SIG-M5 treated with dmso at 0.1 percent for 504 hours (cell line): ENCODE results near the gene CYP8B1.
"Not testable (repeated sequence)": the region's sequence is repeated elsewhere in the genome, so short reads cannot be mapped to it uniquely, and the experiment has no call there.

Source experiments
- DNase-seq: peaks from one replicate; lab custom pipeline; 2025; ENCODE audit not compliant: unreplicated experiment; lab: John Stamatoyannopoulos, UW

CYP8B1 gene

GRCh38 chr3:42887084-42887483, 11.4 kb upstream of the CYP8B1 start:
- DNase-seq, result no peak

DNA sequence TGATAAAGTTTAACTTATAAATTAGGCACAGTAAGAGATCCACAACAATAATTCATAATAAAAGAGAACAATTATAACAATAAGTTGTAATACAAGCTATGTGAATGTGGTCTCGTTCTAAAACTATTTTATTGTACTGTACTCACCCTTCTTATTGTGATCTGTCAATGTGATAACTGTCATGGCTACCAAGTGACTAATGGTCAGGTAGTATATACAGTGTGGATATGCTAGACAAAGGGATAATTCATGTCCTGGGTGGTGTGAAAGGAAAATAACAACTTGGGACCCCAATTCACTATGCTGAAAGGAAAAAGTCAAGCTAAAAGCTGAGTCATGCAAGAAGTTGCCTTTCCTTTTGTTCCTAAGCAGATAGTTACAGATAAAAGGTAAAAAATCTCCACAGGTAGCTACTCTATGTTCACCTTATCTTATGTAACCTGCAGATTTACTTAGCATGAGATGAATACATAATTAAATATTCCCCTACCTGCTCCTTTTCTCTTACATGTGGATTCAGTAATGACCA, 10.7 kb upstream of the CYP8B1 start:
- no peak for DNase-seq

- DNase-seq, result no peak
Observed at GRCh38 chr3:42884324-42884723, 8.6 kb upstream of the CYP8B1 start.

- DNase-seq, result not testable (repeated sequence)
Observed at GRCh38 chr3:42883251-42883930, 7.7 kb upstream of the CYP8B1 start.

GRCh38 chr3:42880601-42881451, 5.1 kb upstream of the CYP8B1 start:
- DNase-seq, result peak; percentile 86

DNA sequence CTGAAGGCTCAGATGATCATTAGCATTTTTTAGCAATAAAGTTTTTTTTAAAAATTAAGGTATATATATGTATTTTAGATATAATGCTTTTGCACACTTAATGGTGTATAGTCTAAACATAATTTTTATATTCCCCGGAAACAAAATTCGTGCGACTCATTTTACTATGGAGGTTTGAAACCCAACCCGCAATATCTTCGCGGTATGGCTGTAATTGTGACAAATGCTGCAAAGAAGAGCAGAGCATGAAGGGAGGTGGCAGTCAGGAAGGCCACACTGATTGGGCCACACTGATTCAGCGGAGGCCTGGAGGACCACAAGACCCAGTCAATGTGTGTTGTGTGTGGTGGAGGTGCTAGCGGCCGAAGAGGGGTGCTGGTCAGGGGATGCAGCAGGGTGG, 4.5 kb upstream of the CYP8B1 start:
- DNase-seq, result no peak

- DNase-seq, result no peak
Observed at GRCh38 chr3:42877881-42878280, 2.2 kb upstream of the CYP8B1 start.

DNA sequence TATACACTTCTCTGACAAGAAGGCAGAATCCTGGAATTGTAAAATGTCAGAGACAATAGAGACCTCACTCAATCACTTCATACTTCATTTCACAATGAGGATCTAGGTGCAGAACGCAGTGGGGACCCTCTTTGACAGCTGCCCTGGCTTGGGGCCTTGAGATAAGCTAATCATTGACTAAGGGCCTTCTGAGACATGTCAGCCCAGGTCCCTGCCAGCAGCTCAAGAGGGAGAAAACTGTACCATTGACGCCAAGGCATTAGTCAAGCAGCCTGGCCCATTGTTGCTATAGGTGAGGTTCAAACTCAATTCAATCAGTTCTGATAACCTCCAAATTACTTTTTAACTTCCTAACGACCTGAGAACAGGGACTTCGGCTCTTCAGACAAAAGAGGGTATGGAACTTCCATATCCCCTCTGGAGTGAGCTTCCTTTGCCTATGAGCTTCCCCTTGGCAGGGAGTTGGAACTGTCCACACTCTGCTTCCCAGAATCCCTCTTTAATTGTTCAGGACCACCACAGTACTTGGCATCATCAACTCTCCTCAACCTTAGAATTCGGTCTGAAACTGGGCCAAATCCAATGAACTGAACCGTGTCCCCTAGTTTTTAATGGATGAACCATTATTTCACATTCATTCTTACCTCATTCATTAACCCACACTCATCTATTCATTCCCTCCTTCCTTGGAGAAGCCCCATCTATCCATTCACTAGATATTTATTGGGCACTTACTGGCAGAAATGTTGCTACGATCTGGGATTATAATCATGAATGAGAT, 1.5 kb upstream of the CYP8B1 start:
- no peak for DNase-seq

DNA sequence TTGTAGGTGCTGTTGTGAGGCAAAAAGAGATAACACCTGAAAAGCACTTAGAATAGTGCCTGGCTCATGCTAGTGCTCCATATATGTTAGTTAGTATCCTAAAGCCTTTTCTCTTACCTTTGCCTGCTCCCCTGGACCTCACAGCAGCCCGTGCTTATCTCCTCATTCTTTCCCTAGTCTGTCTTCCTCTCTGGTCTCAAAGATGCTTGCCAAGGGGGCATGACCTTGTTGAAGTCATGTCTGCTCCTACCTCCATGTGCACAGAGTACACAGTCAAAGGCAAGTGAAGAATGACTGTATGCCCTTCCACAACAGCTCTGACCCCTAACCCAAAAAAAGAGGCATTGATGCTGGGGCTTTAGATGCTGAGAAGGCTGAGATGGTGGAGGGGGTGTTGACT, 722 bp upstream of the CYP8B1 start:
- DNase-seq, result no peak

- no peak for DNase-seq
Observed at GRCh38 chr3:42874749-42875148, 930 bp downstream of the CYP8B1 start.

DNA sequence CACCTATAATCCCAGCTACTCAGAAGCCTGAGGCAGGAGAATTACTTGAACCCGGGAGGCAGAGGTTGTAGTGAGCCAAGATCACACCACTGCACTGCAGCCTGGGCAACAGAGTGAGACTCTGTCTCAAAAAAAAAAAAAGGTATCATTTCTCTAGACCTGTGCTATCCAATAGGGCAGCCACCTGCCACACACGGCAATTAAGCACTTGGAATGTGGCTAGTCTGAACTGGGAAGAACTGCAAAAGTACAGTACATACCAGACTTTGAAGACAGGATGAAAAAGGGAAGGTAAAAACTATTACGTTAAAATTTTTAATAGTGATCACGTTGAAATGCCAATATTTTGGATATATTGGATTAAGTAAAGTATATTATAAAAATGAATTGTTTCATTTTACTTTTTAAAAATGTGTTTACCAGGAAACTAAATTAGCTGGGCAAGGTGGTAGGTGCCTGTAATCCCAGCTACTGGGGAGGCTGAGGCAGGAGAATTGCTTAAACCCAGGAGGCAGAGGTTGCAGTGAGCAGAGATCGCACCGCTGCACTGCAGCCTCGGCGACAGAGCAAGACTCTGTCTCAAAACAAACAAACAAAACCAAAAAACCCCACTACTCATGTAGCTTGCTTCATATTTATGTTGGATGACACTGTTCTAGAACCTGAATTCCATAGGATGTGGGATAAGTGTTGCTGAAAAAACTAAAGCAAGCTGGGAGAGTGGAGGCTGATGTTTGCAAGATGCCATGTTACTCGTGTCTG, 2.3 kb downstream of the CYP8B1 start:
- no peak for DNase-seq

DNA sequence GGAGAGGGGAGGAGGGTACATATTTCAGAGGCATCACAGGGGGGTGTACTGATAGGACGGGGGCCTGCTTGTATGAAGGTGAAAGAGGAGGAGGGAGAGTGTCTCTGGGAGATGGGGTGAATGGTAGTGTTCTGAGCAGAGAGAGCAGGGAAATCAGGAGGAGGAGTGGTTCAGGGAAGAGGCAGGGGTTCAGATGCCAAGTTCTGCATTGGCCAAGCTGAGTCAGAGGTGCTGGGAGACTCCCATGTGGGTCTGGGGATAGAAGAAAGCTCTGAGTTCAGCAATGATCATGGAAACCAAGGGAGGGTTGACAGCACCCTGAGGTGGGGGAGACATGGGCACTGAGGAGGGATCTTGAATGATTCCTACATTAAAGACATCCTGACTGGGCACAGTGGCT, 3.0 kb downstream of the CYP8B1 start:
- no peak for DNase-seq

DNA sequence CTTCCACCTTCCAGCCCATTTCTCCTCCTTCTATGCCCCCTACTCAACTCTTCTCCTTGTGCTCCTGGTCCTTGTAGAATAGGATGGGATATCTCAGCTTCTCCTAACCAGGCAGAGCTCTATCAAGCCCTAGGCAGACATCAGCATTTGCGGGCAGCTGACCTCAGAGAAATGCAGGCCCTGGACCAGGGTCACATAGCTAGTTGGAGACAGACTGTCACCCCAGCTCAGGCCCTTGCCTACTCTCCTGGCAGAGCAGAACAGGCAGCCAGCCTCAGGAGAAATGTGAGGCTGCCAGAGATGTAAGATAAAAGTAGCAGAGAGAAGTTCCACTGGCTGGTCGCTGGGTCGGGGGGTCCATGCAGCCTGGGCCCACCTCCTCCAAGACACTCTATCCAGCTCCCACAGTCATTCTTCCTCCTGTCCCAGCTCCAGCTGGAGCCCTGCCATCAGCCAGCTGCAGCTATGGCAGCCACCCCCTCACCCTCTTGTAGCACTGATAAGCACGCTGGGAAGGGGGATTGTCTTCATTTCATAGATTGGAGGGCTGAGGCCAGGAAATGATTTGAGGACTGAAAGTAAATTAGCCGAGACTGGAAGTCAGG, 4.0 kb downstream of the CYP8B1 start:
- DNase-seq, result no peak

- no peak for DNase-seq
Observed at GRCh38 chr3:42868841-42869240, 6.8 kb downstream of the CYP8B1 start.

DNA sequence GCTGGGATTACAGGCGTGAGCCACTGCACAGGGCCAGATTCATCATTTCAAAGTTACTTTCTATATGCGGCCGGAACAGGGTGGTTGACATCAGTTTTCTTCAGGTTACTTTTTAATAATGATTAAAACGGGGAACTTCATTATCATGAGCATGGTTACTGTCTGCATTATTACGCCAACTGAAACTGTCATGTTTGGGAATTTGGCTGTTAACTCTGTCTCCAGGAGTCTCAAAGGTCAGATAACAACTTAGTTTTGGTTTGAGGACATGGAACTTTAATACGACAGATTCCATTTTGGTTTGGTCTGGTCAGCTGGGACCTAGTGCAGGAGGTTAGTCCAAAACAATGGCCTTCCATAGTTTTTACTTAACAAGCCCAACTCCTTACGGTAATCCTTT, 8.5 kb downstream of the CYP8B1 start:
- DNase-seq, result no peak

DNA sequence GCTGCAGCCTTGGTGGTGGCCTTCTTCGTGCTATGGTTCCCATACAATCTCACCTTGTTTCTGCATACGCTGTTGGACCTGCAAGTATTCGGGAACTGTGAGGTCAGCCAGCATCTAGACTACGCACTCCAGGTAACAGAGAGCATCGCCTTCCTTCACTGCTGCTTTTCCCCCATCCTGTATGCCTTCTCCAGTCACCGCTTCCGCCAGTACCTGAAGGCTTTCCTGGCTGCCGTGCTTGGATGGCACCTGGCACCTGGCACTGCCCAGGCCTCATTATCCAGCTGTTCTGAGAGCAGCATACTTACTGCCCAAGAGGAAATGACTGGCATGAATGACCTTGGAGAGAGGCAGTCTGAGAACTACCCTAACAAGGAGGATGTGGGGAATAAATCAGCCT, 10.4 kb downstream of the CYP8B1 start:
- no peak for DNase-seq

DNA sequence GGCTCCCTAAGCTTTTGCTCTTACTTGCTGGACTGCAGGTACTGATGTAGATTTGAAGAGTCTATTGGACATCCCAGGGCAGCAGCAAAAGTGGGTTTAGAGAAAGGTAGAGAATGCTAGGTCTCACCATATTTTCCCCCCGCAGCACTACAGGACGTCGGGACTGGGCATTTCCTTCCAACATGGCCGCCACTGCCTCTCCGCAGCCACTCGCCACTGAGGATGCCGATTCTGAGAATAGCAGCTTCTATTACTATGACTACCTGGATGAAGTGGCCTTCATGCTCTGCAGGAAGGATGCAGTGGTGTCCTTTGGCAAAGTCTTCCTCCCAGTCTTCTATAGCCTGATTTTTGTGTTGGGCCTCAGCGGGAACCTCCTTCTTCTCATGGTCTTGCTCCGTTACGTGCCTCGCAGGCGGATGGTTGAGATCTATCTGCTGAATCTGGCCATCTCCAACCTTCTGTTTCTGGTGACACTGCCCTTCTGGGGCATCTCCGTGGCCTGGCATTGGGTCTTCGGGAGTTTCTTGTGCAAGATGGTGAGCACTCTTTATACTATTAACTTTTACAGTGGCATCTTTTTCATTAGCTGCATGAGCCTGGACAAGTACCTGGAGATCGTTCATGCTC, 11.2 kb downstream of the CYP8B1 start:
- DNase-seq, result no peak

GRCh38 chr3:42856544-42856943, 19.1 kb downstream of the CYP8B1 start:
- DNase-seq, result no peak

GRCh38 chr3:42855547-42856380, 19.9 kb downstream of the CYP8B1 start:
- DNase-seq, result no peak
